Panc1 (cell line): ENCODE results near the gene DGLUCY.

Experiments
- CTCF ChIP-seq: fragments of 450-650 bp; IDR thresholded peaks from 2 replicates; pipeline ENCODE4 v1.5.1; 2017; ENCODE audit warnings: mild to moderate bottlenecking
- POLR2AphosphoS5 ChIP-seq: IDR thresholded peaks from 2 replicates; pipeline ENCODE4 v1.6.1; 2012; ENCODE audit warnings: mild to moderate bottlenecking, low read depth, low read length, moderate library complexity
- REST ChIP-seq, 2 experiments: IDR thresholded peaks; 2 replicates each; pipeline ENCODE4 v1.6.1; 2011 to 2012; ENCODE audit warnings: low read depth in 2 of 2, control low read depth in 1 of 2, low read length in 1 of 2, mild to moderate bottlenecking in 1 of 2, moderate library complexity in 1 of 2; ENCODE audit not compliant: insufficient read depth in 1 of 2
- TCF7L2 ChIP-seq: IDR thresholded peaks from 2 replicates; pipeline ENCODE4 v1.6.1; 2011; ENCODE audit warnings: mild to moderate bottlenecking, low read depth, low read length, inconsistent platforms

- TF ChIP-seq CTCF (no peak), POLR2AphosphoS5 (no peak), TCF7L2 (no peak), REST (IDR thresholded peaks at IDR 0.05; ENCODE audit: insufficient read depth in 1 of 2, low read depth in 2 of 2, low read length in 1 of 2) (no peak)
Observed at GRCh38 chr14:91250912-91251311, 137.0 kb downstream of the DGLUCY start.
